IMR-90 (cell line): ENCODE results near the gene AOPEP. TPM values are rescaled to one million over a fixed set of nuclear protein-coding genes. Genes with fewer than 3 reads are reported as not detected.

Experiments
- ATAC-seq: fragments of 200-7000 bp; cut with Tn5 transposase; 2 replicates; pipeline ENCODE4 v1.9.1; 2020; ENCODE audit warnings: low read depth, mild to moderate bottlenecking, moderate library complexity
- BruUV-seq: library from RNA; stranded (reverse); fragments of 400-500 nt; replicated peaks from 2 replicates; lab custom pipeline; 2021; lab: Mats Ljungman, UMichigan
- CTCF ChIA-PET: fragments of 300-600 bp; formaldehyde crosslinking; extraction: SDS; loops from one replicate; lab custom pipeline; 2021; ENCODE audit warnings: antibody characterized with exemption; lab: Yijun Ruan, JAX
- POLR2A ChIA-PET: fragments of 300-600 bp; sonication (Branson Sonifier 250); formaldehyde crosslinking; loops from one replicate; lab custom pipeline; 2022; ENCODE audit warnings: antibody characterized with exemption; ENCODE audit not compliant: unreplicated experiment; lab: Charles Lee
- DNase-seq: peaks from one replicate; pipeline ENCODE4 v3.0.0; 2013
- H2AFZ ChIP-seq: replicated peaks from 2 replicates; pipeline ENCODE3; 2013; ENCODE audit warnings: low read length, mild to moderate bottlenecking; ENCODE audit not compliant: poor library complexity
- H2AK5ac ChIP-seq: 2 replicates; pipeline ENCODE4 v1.6.1; 2013; ENCODE audit warnings: low read depth, low read length, inconsistent platforms
- H2AK9ac ChIP-seq: replicated peaks from 2 replicates; pipeline ENCODE3; 2013; ENCODE audit warnings: mild to moderate bottlenecking, low read depth, low read length, moderate library complexity; ENCODE audit not compliant: poor library complexity
- H2BK120ac ChIP-seq: 2 replicates; pipeline ENCODE4 v1.6.1; 2013; ENCODE audit warnings: low read depth, low read length, inconsistent platforms
- H2BK15ac ChIP-seq: 3 replicates; pipeline ENCODE4 v1.6.1; 2013; ENCODE audit warnings: low read depth, low read length, inconsistent platforms
- H2BK20ac ChIP-seq: 2 replicates; pipeline ENCODE4 v1.6.1; 2013; ENCODE audit warnings: low read depth, mild to moderate bottlenecking, inconsistent platforms, low read length, moderate library complexity
- H2BK5ac ChIP-seq: 2 replicates; pipeline ENCODE4 v1.6.1; 2013; ENCODE audit warnings: mild to moderate bottlenecking, low read depth, low read length, inconsistent platforms; ENCODE audit not compliant: poor library complexity, severe bottlenecking
- H3K14ac ChIP-seq: replicated peaks from 2 replicates; pipeline ENCODE4 v1.6.1; 2013; ENCODE audit warnings: low read depth, low read length, inconsistent platforms
- H3K18ac ChIP-seq: 2 replicates; pipeline ENCODE4 v1.6.1; 2013; ENCODE audit warnings: low read depth, low read length, control low read depth
- H3K23ac ChIP-seq: 2 replicates; pipeline ENCODE4 v1.6.1; 2013; ENCODE audit warnings: low read depth, low read length, inconsistent platforms
- H3K27ac ChIP-seq: 2 replicates; pipeline ENCODE4 v1.5.1; 2013; ENCODE audit warnings: mild to moderate bottlenecking, control low read depth, low read length; ENCODE audit not compliant: insufficient read depth
- H3K27me3 ChIP-seq: 2 replicates; pipeline ENCODE4 v1.6.1; 2013; ENCODE audit warnings: low read length; ENCODE audit not compliant: control insufficient read depth, insufficient read depth
- H3K36me3 ChIP-seq: 2 replicates; pipeline ENCODE4 v1.6.1; 2013; ENCODE audit warnings: low read length, mixed read lengths; ENCODE audit not compliant: control insufficient read depth, insufficient read depth
- H3K4ac ChIP-seq: 2 replicates; pipeline ENCODE4 v1.6.1; 2013; ENCODE audit warnings: low read depth, low read length, inconsistent platforms
- H3K4me1 ChIP-seq: 2 replicates; pipeline ENCODE4 v1.6.1; 2013; ENCODE audit warnings: low read length, mixed read lengths; ENCODE audit not compliant: control insufficient read depth, insufficient read depth
- H3K4me2 ChIP-seq: 2 replicates; pipeline ENCODE4 v1.6.1; 2013; ENCODE audit warnings: low read depth, mild to moderate bottlenecking, control low read depth, low read length, moderate library complexity
- H3K4me3 ChIP-seq: 2 replicates; pipeline ENCODE4 v1.5.1; 2013; ENCODE audit warnings: low read depth, mild to moderate bottlenecking, control low read depth, low read length, moderate library complexity; ENCODE audit not compliant: insufficient read depth
- H3K56ac ChIP-seq: 2 replicates; pipeline ENCODE4 v1.6.1; 2013; ENCODE audit warnings: low read length, inconsistent platforms; ENCODE audit not compliant: insufficient read depth; ENCODE audit errors: extremely low read depth
- H3K79me1 ChIP-seq, 2 experiments: 2 replicates each; pipeline ENCODE4 v1.6.1; 2013; ENCODE audit warnings: low read length in 2 of 2, inconsistent platforms in 1 of 2, low read depth in 1 of 2
- H3K9ac ChIP-seq: 2 replicates; pipeline ENCODE4 v1.6.1; 2013; ENCODE audit warnings: low read depth, low read length, control low read depth
- H3K9me1 ChIP-seq: 2 replicates; pipeline ENCODE4 v1.6.1; 2013; ENCODE audit warnings: low read length, inconsistent platforms; ENCODE audit not compliant: insufficient read depth
- H3K9me3 ChIP-seq: 2 replicates; pipeline ENCODE4 v1.6.1; 2013; ENCODE audit warnings: low read length; ENCODE audit not compliant: control insufficient read depth, insufficient read depth
- H4K20me1 ChIP-seq: 2 replicates; pipeline ENCODE4 v1.6.1; 2013; ENCODE audit warnings: low read length, inconsistent platforms; ENCODE audit not compliant: insufficient read depth
- H4K5ac ChIP-seq: 2 replicates; pipeline ENCODE4 v1.6.1; 2013; ENCODE audit warnings: mild to moderate bottlenecking, low read depth, low read length, control low read depth
- H4K8ac ChIP-seq, 2 experiments: 2 replicates each; pipeline ENCODE4 v1.6.1; 2013; ENCODE audit warnings: low read depth in 2 of 2, low read length in 2 of 2, control low read depth in 1 of 2, inconsistent platforms in 1 of 2
- H4K91ac ChIP-seq: 2 replicates; pipeline ENCODE4 v1.6.1; 2013; ENCODE audit warnings: low read depth, low read length, inconsistent platforms; ENCODE audit not compliant: insufficient read depth
- BHLHE40 ChIP-seq: fragments of 150-350 bp; IDR thresholded peaks from 2 replicates; pipeline ENCODE4 v1.6.1; 2016; ENCODE audit warnings: mild to moderate bottlenecking, low read depth, low read length
- CEBPB ChIP-seq: IDR thresholded peaks from 2 replicates; pipeline ENCODE4 v1.6.1; 2012; ENCODE audit warnings: low read depth, low read length, improper control_type of control experiment
- CHD1 ChIP-seq: IDR thresholded peaks from 2 replicates; pipeline ENCODE4 v1.6.1; 2012; ENCODE audit warnings: low read depth, low read length, improper control_type of control experiment
- FOS ChIP-seq: fragments of 150-350 bp; IDR thresholded peaks from 2 replicates; pipeline ENCODE4 v1.6.1; 2016; ENCODE audit warnings: low read depth, low read length
- MAFK ChIP-seq: IDR thresholded peaks from 2 replicates; pipeline ENCODE4 v1.6.1; 2012; ENCODE audit warnings: low read depth, low read length, improper control_type of control experiment
- MAZ ChIP-seq: IDR thresholded peaks from 2 replicates; pipeline ENCODE4 v1.6.1; 2012; ENCODE audit warnings: low read depth, mild to moderate bottlenecking, low read length, improper control_type of control experiment, moderate library complexity, borderline replicate concordance
- MXI1 ChIP-seq: IDR thresholded peaks from 2 replicates; pipeline ENCODE4 v1.6.1; 2012; ENCODE audit warnings: low read depth, mild to moderate bottlenecking, low read length, moderate library complexity, borderline replicate concordance
- NFE2L2 ChIP-seq: fragments of 150-350 bp; IDR thresholded peaks from 2 replicates; pipeline ENCODE4 v1.6.1; 2016; ENCODE audit warnings: low read depth, mild to moderate bottlenecking, low read length
- POLR2A ChIP-seq: IDR thresholded peaks from 2 replicates; pipeline ENCODE4 v1.6.1; 2012; ENCODE audit warnings: mild to moderate bottlenecking, low read depth, low read length
- RAD21 ChIP-seq: IDR thresholded peaks from 2 replicates; pipeline ENCODE4 v1.6.1; 2012; ENCODE audit warnings: low read length, improper control_type of control experiment
- RCOR1 ChIP-seq: IDR thresholded peaks from 2 replicates; pipeline ENCODE4 v1.6.1; 2012; ENCODE audit warnings: mild to moderate bottlenecking, low read length, improper control_type of control experiment; ENCODE audit not compliant: insufficient replicate concordance
- RFX5 ChIP-seq: IDR thresholded peaks from 2 replicates; pipeline ENCODE4 v1.8.0; 2012; ENCODE audit warnings: low read depth, mild to moderate bottlenecking, low read length, moderate library complexity
- SMC3 ChIP-seq: fragments of 150-350 bp; IDR thresholded peaks from 2 replicates; pipeline ENCODE4 v1.6.1; 2016; ENCODE audit warnings: low read depth, mild to moderate bottlenecking, antibody characterized with exemption, low read length, moderate library complexity
- WGBS, 2 experiments: methylation state at CpG; one replicate each; pipeline versions ENCODE4 v1.1.5 to v1.1.7; 2013; ENCODE audit warnings: missing lambda C conversion rate in 2 of 2; ENCODE audit not compliant: insufficient read length in 1 of 2; ENCODE audit errors: extremely low coverage in 2 of 2; 5-methylcytosine and 5-hydroxymethylcytosine counted together
- dilution Hi-C: fragments of 300-500 bp; cut with HindIII; formaldehyde crosslinking; loops from one replicate; pipeline ENCODE4 v1.14.3; 2018; ENCODE audit warnings: low sequenced_read_pairs; ENCODE audit not compliant: unreplicated experiment
- in situ Hi-C: fragments of 300-500 bp; cut with MboI; formaldehyde crosslinking; loops from 3 replicates; pipeline ENCODE4 v1.14.3; 2019; ENCODE audit warnings: low sequenced_read_pairs, inconsistent platforms, mixed read lengths
- intact Hi-C: fragments of 100-400 bp; cut with micrococcal nuclease; formaldehyde crosslinking; loops from 2 replicates; pipeline ENCODE4 v1.10.0; 2022
- polyA plus RNA-seq, 3 experiments: library from polyadenylated mRNA; depleted of rRNA; stranded (reverse); fragments of >200 nt; gene quantifications; 2 replicates each; pipeline ENCODE4 v1.2.3, GENCODE V29; 2012; ENCODE audit warnings: low replicate concordance in 1 of 3
- total RNA-seq: library from RNA; depleted of rRNA; stranded (reverse); fragments of >200 nt; gene quantifications from 2 replicates; pipeline ENCODE4 v1.2.3, GENCODE V29; 2012
- TF ChIP-seq, protein P1 (sequence below): conservative IDR thresholded peaks from 2 replicates; pipeline ENCODE4 v1.5.1; 2012; ENCODE audit warnings: mild to moderate bottlenecking, low read depth, low read length, improper control_type of control experiment
- TF ChIP-seq, protein P2 (sequence below): fragments of 150-350 bp; IDR thresholded peaks from 2 replicates; pipeline ENCODE4 v1.6.1; 2017; ENCODE audit warnings: mild to moderate bottlenecking, antibody characterized with exemption, low read length, low read depth
- TF ChIP-seq, protein P3 (sequence below): fragments of 150-350 bp; IDR thresholded peaks from 2 replicates; pipeline ENCODE4 v1.6.1; 2016; ENCODE audit warnings: low read depth, mild to moderate bottlenecking, low read length, moderate library complexity, borderline replicate concordance

AOPEP gene
- total and polyA plus RNA-seq, 2 of the 4 experiments (the other 2 are of a cell fraction), result 34.9 to 38.7 TPM

DNA sequence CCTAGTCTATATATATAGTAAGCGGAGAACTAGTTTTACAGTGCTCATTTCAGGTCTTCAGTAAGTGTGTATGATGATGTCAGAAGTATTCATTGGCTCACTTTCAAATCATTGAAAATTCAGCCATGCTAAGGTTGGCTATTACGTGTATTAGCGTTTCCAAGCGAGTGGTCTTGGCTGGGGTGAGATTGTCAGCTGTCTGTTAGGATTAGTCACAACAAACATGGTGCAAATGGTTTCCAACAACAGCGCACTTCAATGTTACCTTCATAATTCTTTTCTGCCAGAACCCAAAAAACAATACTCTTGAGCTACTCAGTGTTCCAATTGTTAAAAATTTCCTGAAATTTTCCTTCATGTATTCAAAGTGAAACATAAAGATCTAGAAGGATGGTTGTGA is 283.0 kb downstream of the AOPEP start:
- no peak overlapping the region for H3K14ac ChIP-seq
- no peak for ATAC-seq
- H4K91ac ChIP-seq, result no peak overlapping the region
- H3K9me1 ChIP-seq, result peaks cover 20% of the 10 kb centered on the region
- no peak overlapping the region for H2BK20ac ChIP-seq
- DNase-seq, result no peak
- no peak overlapping the region for H2AFZ ChIP-seq
- H3K4me2 ChIP-seq, result peak overlapping the region; percentile 39
- peak overlapping the region in 1 of 2 experiments; percentile 33; a peak in 2 of 4 replicates for H4K8ac ChIP-seq
- no peak overlapping the region for H3K56ac ChIP-seq
- no CpG with 5 or more reads among the region's 5 CpGs for WGBS, 2 experiments
- no peak overlapping the region for H2AK9ac ChIP-seq
- peak overlapping the region; percentile 31; the same call in 1 of the 2 replicates for H3K18ac ChIP-seq
- no TSS peak for BruUV-seq
- no peaks in the 10 kb centered on the region for H3K9me3 ChIP-seq
- no peak overlapping the region for H3K4ac ChIP-seq
- in situ Hi-C loops (loop anchor here (10.0 kb wide), 1 partner anchor 325 kb away; no protein-coding TSS in a partner anchor), dilution Hi-C loops (no loop called here), intact Hi-C loops (loop anchor here (5.0 kb wide), 2 partner anchors 107 to 207 kb away; no protein-coding TSS in a partner anchor)
- H3K27ac ChIP-seq, result no peak overlapping the region
- H3K27me3 ChIP-seq, result no peaks in the 10 kb centered on the region
- TF ChIP-seq CHD1, result no peak
- no peak for TF ChIP-seq BHLHE40
- TF ChIP-seq RCOR1, result no peak
- TF ChIP-seq RFX5, result no peak
- TF ChIP-seq, protein P1, sequence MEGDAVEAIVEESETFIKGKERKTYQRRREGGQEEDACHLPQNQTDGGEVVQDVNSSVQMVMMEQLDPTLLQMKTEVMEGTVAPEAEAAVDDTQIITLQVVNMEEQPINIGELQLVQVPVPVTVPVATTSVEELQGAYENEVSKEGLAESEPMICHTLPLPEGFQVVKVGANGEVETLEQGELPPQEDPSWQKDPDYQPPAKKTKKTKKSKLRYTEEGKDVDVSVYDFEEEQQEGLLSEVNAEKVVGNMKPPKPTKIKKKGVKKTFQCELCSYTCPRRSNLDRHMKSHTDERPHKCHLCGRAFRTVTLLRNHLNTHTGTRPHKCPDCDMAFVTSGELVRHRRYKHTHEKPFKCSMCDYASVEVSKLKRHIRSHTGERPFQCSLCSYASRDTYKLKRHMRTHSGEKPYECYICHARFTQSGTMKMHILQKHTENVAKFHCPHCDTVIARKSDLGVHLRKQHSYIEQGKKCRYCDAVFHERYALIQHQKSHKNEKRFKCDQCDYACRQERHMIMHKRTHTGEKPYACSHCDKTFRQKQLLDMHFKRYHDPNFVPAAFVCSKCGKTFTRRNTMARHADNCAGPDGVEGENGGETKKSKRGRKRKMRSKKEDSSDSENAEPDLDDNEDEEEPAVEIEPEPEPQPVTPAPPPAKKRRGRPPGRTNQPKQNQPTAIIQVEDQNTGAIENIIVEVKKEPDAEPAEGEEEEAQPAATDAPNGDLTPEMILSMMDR, result no peak
- TF ChIP-seq POLR2A, result no peak
- TF ChIP-seq, protein P2, sequence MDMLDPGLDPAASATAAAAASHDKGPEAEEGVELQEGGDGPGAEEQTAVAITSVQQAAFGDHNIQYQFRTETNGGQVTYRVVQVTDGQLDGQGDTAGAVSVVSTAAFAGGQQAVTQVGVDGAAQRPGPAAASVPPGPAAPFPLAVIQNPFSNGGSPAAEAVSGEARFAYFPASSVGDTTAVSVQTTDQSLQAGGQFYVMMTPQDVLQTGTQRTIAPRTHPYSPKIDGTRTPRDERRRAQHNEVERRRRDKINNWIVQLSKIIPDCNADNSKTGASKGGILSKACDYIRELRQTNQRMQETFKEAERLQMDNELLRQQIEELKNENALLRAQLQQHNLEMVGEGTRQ, result no peak
- no peak for TF ChIP-seq FOS
- no peak for TF ChIP-seq MXI1
- no peak for TF ChIP-seq NFE2L2
- no peak for TF ChIP-seq SMC3
- TF ChIP-seq RAD21, result no peak
- no peak for TF ChIP-seq CEBPB
- TF ChIP-seq, protein P3, sequence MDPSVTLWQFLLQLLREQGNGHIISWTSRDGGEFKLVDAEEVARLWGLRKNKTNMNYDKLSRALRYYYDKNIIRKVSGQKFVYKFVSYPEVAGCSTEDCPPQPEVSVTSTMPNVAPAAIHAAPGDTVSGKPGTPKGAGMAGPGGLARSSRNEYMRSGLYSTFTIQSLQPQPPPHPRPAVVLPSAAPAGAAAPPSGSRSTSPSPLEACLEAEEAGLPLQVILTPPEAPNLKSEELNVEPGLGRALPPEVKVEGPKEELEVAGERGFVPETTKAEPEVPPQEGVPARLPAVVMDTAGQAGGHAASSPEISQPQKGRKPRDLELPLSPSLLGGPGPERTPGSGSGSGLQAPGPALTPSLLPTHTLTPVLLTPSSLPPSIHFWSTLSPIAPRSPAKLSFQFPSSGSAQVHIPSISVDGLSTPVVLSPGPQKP, result no peak
- TF ChIP-seq MAZ, result no peak
- no peak for TF ChIP-seq MAFK
- no peak overlapping the region for H3K9ac ChIP-seq
- peaks cover 16 to 53% of the 10 kb centered on the region in 2 experiments for H3K79me1 ChIP-seq
- H2BK120ac ChIP-seq, result peak overlapping the region; percentile 26; the same call in 1 of the 2 replicates
- H3K36me3 ChIP-seq, result peaks cover 25% of the 10 kb centered on the region
- CTCF ChIA-PET, result interaction anchor here (0.6 kb wide), 1 partner anchor 42 kb away, joined by 8 read pairs; no protein-coding TSS in a partner anchor
- H2AK5ac ChIP-seq, result peak overlapping the region; percentile 5; the same call in 1 of the 2 replicates
- peak overlapping the region; percentile 38 for H2BK5ac ChIP-seq
- no peak overlapping the region for H2BK15ac ChIP-seq
- peaks cover 16% of the 10 kb centered on the region for H3K4me1 ChIP-seq
- H4K20me1 ChIP-seq, result 0 out of 2 replicates have a peak, but pooled peaks cover 6% of the 10 kb centered on the region
- POLR2A ChIA-PET, result no interaction called here
- 0 out of 2 replicates have a peak overlapping the region, but pooled peaks have one; percentile 20 for H4K5ac ChIP-seq
- H3K4me3 ChIP-seq, result no peak overlapping the region
- peak overlapping the region; percentile 52; the same call in 1 of the 2 replicates for H3K23ac ChIP-seq
